GM12864 (cell line): Measurements from ENCODE around the gene EGLN3.

Experiments used
- DNase-seq: peaks from one replicate; pipeline ENCODE4 v3.0.0-alpha.2; 2011; ENCODE audit warnings: low read depth
- H3K4me3 ChIP-seq: 2 replicates; pipeline ENCODE4 v1.5.1; 2011; ENCODE audit warnings: mild to moderate bottlenecking, low read depth, low read length, control low read depth
- CTCF ChIP-seq: IDR thresholded peaks from 2 replicates; pipeline ENCODE4 v1.5.1; 2011; ENCODE audit warnings: low read depth, mild to moderate bottlenecking, moderate library complexity, low read length, control low read depth, inconsistent platforms; ENCODE audit errors: missing control alignments

Gene EGLN3

GRCh38 chr14:33906968-33907367, 43.9 kb downstream of the EGLN3 start:
- no peak for DNase-seq
- TF ChIP-seq CTCF = no peak
- no peak overlapping the region for H3K4me3 ChIP-seq

GRCh38 chr14:33904609-33905008, 46.3 kb downstream of the EGLN3 start:
- TF ChIP-seq CTCF = no peak
- no peak overlapping the region for H3K4me3 ChIP-seq
- no peak for DNase-seq

- DNase-seq = no peak
These were observed 47.5 kb downstream of the EGLN3 start for GRCh38 chr14:33903369-33903768.

GRCh38 chr14:33902363-33902762, 48.5 kb downstream of the EGLN3 start:
- DNase-seq = no peak
- H3K4me3 ChIP-seq = no peak overlapping the region
- no peak for TF ChIP-seq CTCF

More at GRCh38 chr14:33903369-33903768, 47.5 kb downstream of the EGLN3 start:
- no peak for TF ChIP-seq CTCF
- no peak overlapping the region for H3K4me3 ChIP-seq

- DNase-seq = no peak
- TF ChIP-seq CTCF = no peak
- no peak overlapping the region for H3K4me3 ChIP-seq
These were observed 49.3 kb downstream of the EGLN3 start for GRCh38 chr14:33901426-33902155.

GRCh38 chr14:33900706-33901105, 50.2 kb downstream of the EGLN3 start:
- DNase-seq = no peak
- no peak for TF ChIP-seq CTCF
- no peak overlapping the region for H3K4me3 ChIP-seq

- no peak for TF ChIP-seq CTCF
- no peak overlapping the region for H3K4me3 ChIP-seq
- no peak for DNase-seq
These were observed 51.0 kb downstream of the EGLN3 start for GRCh38 chr14:33899723-33900341.
